Stomach smooth muscle (tissue), 2 donors: ENCODE measurements around the gene LMNTD1.

Experiments used
- H3K27ac ChIP-seq: one replicate; pipeline ENCODE4 v1.7.0; 2013; ENCODE audit warnings: mild to moderate bottlenecking, low read length, inconsistent platforms
- H3K27me3 ChIP-seq, 2 donors: one replicate each; pipeline ENCODE4 v1.7.0; 2013; ENCODE audit warnings: low read length in 2 of 2; ENCODE audit not compliant: insufficient read depth in 2 of 2, control insufficient read depth in 1 of 2
- H3K36me3 ChIP-seq, 2 donors: one replicate each; pipeline ENCODE4 v1.7.0; 2013; ENCODE audit warnings: low read length in 2 of 2; ENCODE audit not compliant: control insufficient read depth in 2 of 2, insufficient read depth in 2 of 2
- H3K4me1 ChIP-seq: one replicate; pipeline ENCODE4 v1.7.0; 2013; ENCODE audit warnings: low read length; ENCODE audit not compliant: control insufficient read depth, insufficient read depth
- H3K4me3 ChIP-seq, 2 donors: one replicate each; pipeline ENCODE4 v1.7.0; 2013; ENCODE audit warnings: low read length in 2 of 2
- H3K9ac ChIP-seq, 2 donors: one replicate each; pipeline ENCODE4 v1.7.0; 2013; ENCODE audit warnings: low read length in 2 of 2, mild to moderate bottlenecking in 1 of 2
- H3K9me3 ChIP-seq, 2 donors: one replicate each; pipeline ENCODE4 v1.7.0; 2013; ENCODE audit warnings: low read length in 2 of 2; ENCODE audit not compliant: control insufficient read depth in 2 of 2
- donor health status: healthy.
- donor health status: Pancreatic carcinoma.

LMNTD1 gene

GRCh38 chr12:25584596-25584995, 31.5 kb upstream of the LMNTD1 start:
- Histone ChIP-seq H3K9ac (no peak overlapping the region), H3K36me3 (no peaks in the 10 kb centered on the region), H3K9me3 (no peaks in the 10 kb centered on the region), H3K27me3 (no peaks in the 10 kb centered on the region), H3K4me1 (no peaks in the 10 kb centered on the region), H3K4me3 (no peak overlapping the region), H3K27ac (no peak overlapping the region)

- Histone ChIP-seq H3K36me3 (no peaks in the 10 kb centered on the region), H3K9ac (no peak overlapping the region), H3K4me1 (no peaks in the 10 kb centered on the region), H3K4me3 (no peak overlapping the region), H3K9me3 (no peaks in the 10 kb centered on the region), H3K27ac (no peak overlapping the region), H3K27me3 (no peaks in the 10 kb centered on the region)
Measured at GRCh38 chr12:25583545-25583944, 30.5 kb upstream of the LMNTD1 start.

GRCh38 chr12:25581067-25581466, 28.0 kb upstream of the LMNTD1 start:
- H3K9ac ChIP-seq = no peak overlapping the region
- no peaks in the 10 kb centered on the region for H3K36me3 ChIP-seq
- H3K27ac ChIP-seq = no peak overlapping the region
- no peaks in the 10 kb centered on the region for H3K9me3 ChIP-seq
- no peaks in the 10 kb centered on the region for H3K4me1 ChIP-seq
- H3K27me3 ChIP-seq = no peaks in the 10 kb centered on the region
- H3K4me3 ChIP-seq = no peak overlapping the region

GRCh38 chr12:25578411-25579143, 25.5 kb upstream of the LMNTD1 start:
- Histone ChIP-seq H3K4me3 (no peak overlapping the region), H3K9ac (no peak overlapping the region), H3K27ac (no peak overlapping the region), H3K9me3 (no peaks in the 10 kb centered on the region), H3K36me3 (no peaks in the 10 kb centered on the region), H3K27me3 (no peaks in the 10 kb centered on the region), H3K4me1 (no peaks in the 10 kb centered on the region)

GRCh38 chr12:25574761-25575160, 21.7 kb upstream of the LMNTD1 start:
- Histone ChIP-seq H3K4me3 (no peak overlapping the region), H3K4me1 (no peaks in the 10 kb centered on the region), H3K9ac (no peak overlapping the region), H3K27me3 (no peaks in the 10 kb centered on the region), H3K9me3 (no peaks in the 10 kb centered on the region), H3K27ac (no peak overlapping the region), H3K36me3 (no peaks in the 10 kb centered on the region)

- H3K27ac ChIP-seq = no peak overlapping the region
- no peak overlapping the region for H3K4me3 ChIP-seq
- peaks cover 0 to 1% of the 10 kb centered on the region in 2 donors for H3K9me3 ChIP-seq
- no peaks in the 10 kb centered on the region for H3K27me3 ChIP-seq
- no peaks in the 10 kb centered on the region for H3K36me3 ChIP-seq
- no peak overlapping the region for H3K9ac ChIP-seq
- H3K4me1 ChIP-seq = no peaks in the 10 kb centered on the region
Measured at GRCh38 chr12:25573346-25573745, 20.3 kb upstream of the LMNTD1 start.

GRCh38 chr12:25570418-25570817, 17.3 kb upstream of the LMNTD1 start:
- H3K4me1 ChIP-seq = no peaks in the 10 kb centered on the region
- H3K27me3 ChIP-seq = no peaks in the 10 kb centered on the region
- H3K9ac ChIP-seq = no peak overlapping the region
- H3K4me3 ChIP-seq = no peak overlapping the region
- H3K36me3 ChIP-seq = no peaks in the 10 kb centered on the region
- H3K27ac ChIP-seq = no peak overlapping the region
- H3K9me3 ChIP-seq = peaks cover 0 to 6% of the 10 kb centered on the region in 2 donors

- H3K9ac ChIP-seq = no peak overlapping the region
- no peaks in the 10 kb centered on the region for H3K4me1 ChIP-seq
Measured at GRCh38 chr12:25566202-25566949, 13.3 kb upstream of the LMNTD1 start.

GRCh38 chr12:25558586-25558985, 5.5 kb upstream of the LMNTD1 start:
- no peak overlapping the region for H3K4me3 ChIP-seq
- no peak overlapping the region for H3K9ac ChIP-seq
- H3K27ac ChIP-seq = no peak overlapping the region

More at GRCh38 chr12:25566202-25566949, 13.3 kb upstream of the LMNTD1 start:
- Histone ChIP-seq H3K27ac (no peak overlapping the region), H3K27me3 (no peaks in the 10 kb centered on the region), H3K9me3 (peaks cover 0 to 6% of the 10 kb centered on the region in 2 donors), H3K4me3 (no peak overlapping the region), H3K36me3 (no peaks in the 10 kb centered on the region)

GRCh38 chr12:25557830-25558436, 4.8 kb upstream of the LMNTD1 start:
- Histone ChIP-seq H3K36me3 (no peaks in the 10 kb centered on the region), H3K4me1 (peaks cover 2% of the 10 kb centered on the region), H3K4me3 (no peak overlapping the region), H3K27me3 (no peaks in the 10 kb centered on the region), H3K9ac (no peak overlapping the region), H3K27ac (no peak overlapping the region), H3K9me3 (no peaks in the 10 kb centered on the region)

More at GRCh38 chr12:25558586-25558985, 5.5 kb upstream of the LMNTD1 start:
- Histone ChIP-seq H3K9me3 (no peaks in the 10 kb centered on the region), H3K4me1 (peaks cover 2% of the 10 kb centered on the region), H3K27me3 (no peaks in the 10 kb centered on the region), H3K36me3 (no peaks in the 10 kb centered on the region)
